Skeletal muscle satellite cell (primary cell): ENCODE results near the gene HAGH.

Source experiments
- H3K27me3 ChIP-seq: 2 replicates; pipeline ENCODE4 v1.7.0; 2013; ENCODE audit warnings: low read length; ENCODE audit not compliant: control insufficient read depth, insufficient read depth
- H3K36me3 ChIP-seq: 2 replicates; pipeline ENCODE4 v1.7.0; 2013; ENCODE audit warnings: mild to moderate bottlenecking, control low read depth, low read length; ENCODE audit not compliant: insufficient read depth
- H3K4me1 ChIP-seq: 2 replicates; pipeline ENCODE4 v1.7.0; 2013; ENCODE audit warnings: low read length; ENCODE audit not compliant: control insufficient read depth, insufficient read depth
- H3K4me2 ChIP-seq: 2 replicates; pipeline ENCODE4 v1.7.0; 2013; ENCODE audit warnings: mild to moderate bottlenecking, low read length
- H3K4me3 ChIP-seq: 2 replicates; pipeline ENCODE4 v1.7.0; 2013; ENCODE audit warnings: low read length
- H3K9ac ChIP-seq: 2 replicates; pipeline ENCODE4 v1.7.0; 2013; ENCODE audit warnings: mild to moderate bottlenecking, low read depth, low read length, moderate library complexity
- H3K9me3 ChIP-seq: replicated peaks from 2 replicates; pipeline ENCODE4 v1.7.0; 2013; ENCODE audit warnings: mild to moderate bottlenecking, control low read depth, low read length

The HAGH gene

DNA sequence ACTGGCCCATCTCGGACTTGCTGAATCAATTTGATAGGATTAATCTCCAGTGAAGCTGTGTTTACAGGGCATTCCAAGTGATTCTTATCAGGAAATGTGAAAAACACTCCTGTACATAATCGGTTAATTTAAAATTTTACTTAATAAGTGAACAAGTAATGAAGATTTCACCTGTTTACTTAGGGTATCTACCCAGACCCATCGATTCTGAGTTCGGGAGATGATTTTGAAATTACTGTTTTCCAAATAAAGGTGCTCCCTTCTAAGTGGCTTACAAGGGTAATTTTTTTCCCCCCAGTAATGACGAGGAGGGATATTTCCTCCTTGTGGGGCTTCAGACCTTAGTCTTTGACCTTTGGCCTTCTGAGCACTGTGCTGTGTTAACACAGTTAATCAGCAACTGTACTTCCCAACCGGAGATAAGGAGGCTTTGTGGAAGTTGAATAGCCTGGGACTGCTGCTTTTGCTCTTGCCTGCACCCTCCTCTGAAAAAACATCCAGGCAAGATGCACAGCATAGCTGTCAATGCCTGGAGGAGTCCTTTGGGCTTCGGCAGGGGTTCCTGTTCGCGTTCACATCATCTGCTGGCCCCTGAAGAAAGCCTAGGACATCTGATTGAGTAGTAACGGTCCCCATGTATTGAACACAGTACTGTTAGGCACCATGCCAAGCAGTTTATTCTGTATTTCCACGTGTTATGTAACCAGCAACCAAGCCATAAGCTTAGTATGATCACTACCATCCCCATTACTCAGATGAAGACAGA lies 2.2 kb upstream of the HAGH start:
- no peak overlapping the region for H3K9ac ChIP-seq
- H3K9me3 ChIP-seq: no peaks in the 10 kb centered on the region
- peak overlapping the region; percentile 88 for H3K4me2 ChIP-seq
- peaks cover 19% of the 10 kb centered on the region for H3K4me1 ChIP-seq
- peak overlapping the region; percentile 86 for H3K4me3 ChIP-seq
- peaks cover 3% of the 10 kb centered on the region for H3K36me3 ChIP-seq
- no peaks in the 10 kb centered on the region for H3K27me3 ChIP-seq

DNA sequence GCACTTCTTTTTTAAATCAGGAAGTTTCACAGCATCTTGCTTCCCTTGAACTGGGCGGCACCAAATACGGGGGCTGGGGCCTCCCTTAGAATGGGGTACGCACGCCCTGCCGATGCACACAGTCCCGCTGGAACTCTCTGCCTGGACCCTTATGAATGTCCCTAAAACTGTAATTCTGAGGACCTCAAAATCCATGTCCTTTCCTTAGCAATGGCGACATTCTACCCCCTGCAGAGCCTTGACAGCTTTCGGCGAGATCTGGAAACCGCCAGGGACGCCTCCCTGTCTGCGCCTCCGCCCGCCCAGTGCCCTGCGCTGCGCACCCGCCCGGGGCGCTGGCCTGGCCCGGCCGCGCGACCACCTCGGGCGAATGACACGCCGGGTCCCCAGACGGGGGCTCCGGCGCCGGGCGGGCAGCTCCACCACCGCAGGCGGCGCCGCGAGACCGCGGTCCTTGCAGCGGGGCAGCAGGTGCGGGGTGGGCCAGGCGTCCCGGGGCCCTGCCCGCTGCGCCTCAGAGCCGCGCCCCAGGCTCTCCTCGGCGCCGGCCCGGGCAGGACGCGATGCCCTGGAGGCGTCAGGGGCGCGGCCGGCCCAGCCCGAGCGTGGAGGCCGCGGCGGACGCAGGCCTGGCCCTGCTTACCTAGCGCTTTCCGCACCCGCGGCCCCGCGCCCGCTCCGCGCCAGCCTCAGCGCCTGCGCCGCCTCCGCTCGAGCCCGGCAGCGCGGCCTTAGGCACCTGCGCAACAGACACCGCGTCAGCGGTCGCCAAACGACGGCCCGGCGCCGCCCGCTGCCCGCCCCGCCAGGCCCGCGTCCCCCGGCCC lies 548 bp downstream of the HAGH start:
- peak overlapping the region; percentile 88 for H3K4me2 ChIP-seq
- H3K9ac ChIP-seq: peak overlapping the region; percentile 78
- H3K36me3 ChIP-seq: peaks cover 3% of the 10 kb centered on the region
- peaks cover 19% of the 10 kb centered on the region for H3K4me1 ChIP-seq
- H3K9me3 ChIP-seq: no peaks in the 10 kb centered on the region
- H3K27me3 ChIP-seq: no peaks in the 10 kb centered on the region
- H3K4me3 ChIP-seq: peak overlapping the region; percentile 86

DNA sequence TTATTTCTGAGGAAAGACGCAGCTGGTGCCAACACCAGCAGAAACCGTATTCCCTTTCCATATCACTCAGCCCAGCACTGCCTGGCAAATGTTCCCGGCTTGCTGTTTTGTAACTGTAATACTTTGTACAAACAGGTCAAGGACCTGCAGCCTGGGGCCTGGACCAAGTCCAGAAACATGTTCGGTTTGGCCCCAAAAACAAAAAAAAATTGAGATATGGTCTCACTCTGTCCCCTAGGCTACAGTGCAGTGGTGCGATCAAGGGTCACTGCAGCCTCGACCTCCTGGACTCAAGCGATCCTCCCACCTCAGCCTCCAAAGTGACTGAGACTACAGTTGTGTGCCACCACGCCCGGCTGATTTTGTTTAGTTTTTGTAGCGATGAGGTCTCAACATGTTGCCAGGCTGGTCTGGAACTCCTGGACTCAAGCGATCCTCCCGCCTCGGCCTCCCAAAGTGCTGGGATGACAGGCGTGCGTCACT lies 1.2 kb downstream of the HAGH start:
- Histone ChIP-seq H3K36me3 (peaks cover 3% of the 10 kb centered on the region), H3K27me3 (no peaks in the 10 kb centered on the region), H3K9me3 (no peaks in the 10 kb centered on the region), H3K4me1 (peaks cover 19% of the 10 kb centered on the region), H3K9ac (peak overlapping the region; percentile 78), H3K4me2 (peak overlapping the region; percentile 88), H3K4me3 (peak overlapping the region; percentile 86)

DNA sequence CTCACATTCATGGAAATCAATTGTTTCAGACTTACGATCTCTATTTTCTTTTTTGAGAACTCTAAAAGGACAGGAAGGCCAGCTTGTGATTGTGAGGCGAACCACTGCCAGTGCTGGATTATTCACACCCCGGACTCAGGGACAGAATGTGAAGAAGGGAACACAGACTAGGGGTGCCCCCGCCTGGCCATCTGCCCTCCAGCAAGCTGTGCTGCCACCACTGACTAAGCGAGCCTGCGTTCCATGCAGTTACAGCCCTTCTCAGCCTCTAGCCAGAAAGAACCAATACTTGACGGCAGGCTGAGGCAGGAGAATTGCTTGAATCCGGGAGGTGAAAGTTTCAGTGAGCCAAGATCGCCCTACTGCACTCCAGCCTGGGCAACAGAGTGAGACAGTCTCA lies 2.8 kb downstream of the HAGH start:
- no peaks in the 10 kb centered on the region for H3K27me3 ChIP-seq
- peak overlapping the region; percentile 10 for H3K4me2 ChIP-seq
- H3K4me1 ChIP-seq: peaks cover 12% of the 10 kb centered on the region
- no peaks in the 10 kb centered on the region for H3K36me3 ChIP-seq
- no peak overlapping the region for H3K9ac ChIP-seq
- H3K9me3 ChIP-seq: no peaks in the 10 kb centered on the region
- no peak overlapping the region for H3K4me3 ChIP-seq

DNA sequence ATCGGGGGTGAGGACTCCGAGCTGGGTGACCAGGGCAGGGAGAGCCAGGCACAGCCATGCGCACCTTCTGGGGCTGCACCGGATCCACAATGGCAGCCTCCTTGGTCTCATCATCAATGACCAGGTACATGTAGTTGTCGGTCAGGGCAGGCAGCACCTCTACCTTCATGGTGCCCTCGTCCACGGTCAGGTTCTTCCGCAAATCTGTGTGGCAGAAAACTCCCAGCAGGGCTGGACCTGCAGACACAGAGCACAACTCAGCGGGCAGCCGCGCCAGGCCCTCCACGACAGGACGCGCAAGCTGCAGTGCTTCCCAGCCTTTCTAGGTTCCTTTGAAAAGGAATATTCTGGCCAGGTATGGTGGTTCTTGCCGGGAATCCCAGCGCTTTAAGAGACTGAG lies 3.8 kb downstream of the HAGH start:
- Histone ChIP-seq H3K4me3 (no peak overlapping the region), H3K9me3 (no peaks in the 10 kb centered on the region), H3K4me2 (no peak overlapping the region), H3K9ac (no peak overlapping the region), H3K36me3 (peaks cover 4% of the 10 kb centered on the region), H3K27me3 (no peaks in the 10 kb centered on the region), H3K4me1 (peaks cover 6% of the 10 kb centered on the region)

DNA sequence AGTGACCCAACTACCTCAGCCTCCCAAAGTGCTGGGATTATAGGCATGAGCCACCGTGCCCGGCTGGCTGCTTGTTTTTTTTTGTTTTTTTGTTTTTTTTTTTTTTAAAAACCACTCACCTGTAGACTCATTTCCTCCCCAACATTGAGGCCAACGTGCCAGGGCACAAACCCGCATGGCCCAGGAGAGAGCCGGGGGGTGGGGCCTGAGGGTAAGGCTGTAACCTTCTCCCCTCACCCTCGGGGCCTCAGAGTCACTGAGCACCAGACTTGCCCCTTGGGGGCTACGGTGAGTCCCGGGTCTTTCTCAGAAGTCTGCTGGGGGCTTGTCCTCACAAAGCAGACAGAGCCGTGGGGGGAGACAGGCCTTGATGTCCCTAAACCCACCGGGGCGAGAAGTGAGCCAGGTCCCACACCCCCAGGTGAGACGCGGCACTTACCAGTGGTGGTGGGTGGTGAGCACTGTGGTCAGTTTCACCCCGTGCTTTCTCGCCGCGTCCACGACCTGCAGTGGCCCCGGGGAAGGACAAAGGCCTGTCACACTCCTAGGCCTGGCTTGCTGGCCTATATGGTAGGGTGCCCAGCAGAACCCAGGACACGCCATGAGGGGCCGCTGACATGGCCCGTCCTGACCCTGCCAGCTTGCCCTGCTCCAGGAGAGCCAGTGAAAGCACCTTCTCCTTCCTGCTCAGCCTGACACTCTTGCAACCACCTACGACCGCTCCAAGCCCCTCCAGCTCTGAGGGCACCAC lies 4.6 kb downstream of the HAGH start:
- H3K9ac ChIP-seq: no peak overlapping the region
- no peaks in the 10 kb centered on the region for H3K27me3 ChIP-seq
- H3K4me3 ChIP-seq: no peak overlapping the region
- H3K4me1 ChIP-seq: peaks cover 6% of the 10 kb centered on the region
- no peak overlapping the region for H3K4me2 ChIP-seq
- H3K9me3 ChIP-seq: no peaks in the 10 kb centered on the region
- peaks cover 5% of the 10 kb centered on the region for H3K36me3 ChIP-seq

DNA sequence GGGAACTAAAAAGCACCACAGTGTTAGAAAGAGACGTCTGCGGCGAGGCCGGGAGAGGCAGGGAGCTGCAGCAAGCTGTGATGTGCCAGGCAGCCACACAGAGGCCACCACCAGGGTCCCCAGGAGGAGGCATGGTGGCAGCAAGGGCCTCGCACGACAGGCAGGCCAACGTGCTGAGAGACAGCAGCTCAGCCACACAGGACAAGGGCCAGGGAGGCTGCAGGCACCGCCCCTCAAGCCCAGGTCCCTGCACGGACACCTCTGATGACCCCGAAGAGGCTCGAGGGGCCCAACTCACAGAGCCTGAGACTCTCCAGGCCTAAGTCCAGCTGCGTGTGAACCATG lies 5.7 kb downstream of the HAGH start:
- no peaks in the 10 kb centered on the region for H3K9me3 ChIP-seq
- H3K9ac ChIP-seq: no peak overlapping the region
- H3K36me3 ChIP-seq: peaks cover 12% of the 10 kb centered on the region
- no peaks in the 10 kb centered on the region for H3K27me3 ChIP-seq
- peaks cover 5% of the 10 kb centered on the region for H3K4me1 ChIP-seq
- H3K4me2 ChIP-seq: no peak overlapping the region
- H3K4me3 ChIP-seq: no peak overlapping the region

DNA sequence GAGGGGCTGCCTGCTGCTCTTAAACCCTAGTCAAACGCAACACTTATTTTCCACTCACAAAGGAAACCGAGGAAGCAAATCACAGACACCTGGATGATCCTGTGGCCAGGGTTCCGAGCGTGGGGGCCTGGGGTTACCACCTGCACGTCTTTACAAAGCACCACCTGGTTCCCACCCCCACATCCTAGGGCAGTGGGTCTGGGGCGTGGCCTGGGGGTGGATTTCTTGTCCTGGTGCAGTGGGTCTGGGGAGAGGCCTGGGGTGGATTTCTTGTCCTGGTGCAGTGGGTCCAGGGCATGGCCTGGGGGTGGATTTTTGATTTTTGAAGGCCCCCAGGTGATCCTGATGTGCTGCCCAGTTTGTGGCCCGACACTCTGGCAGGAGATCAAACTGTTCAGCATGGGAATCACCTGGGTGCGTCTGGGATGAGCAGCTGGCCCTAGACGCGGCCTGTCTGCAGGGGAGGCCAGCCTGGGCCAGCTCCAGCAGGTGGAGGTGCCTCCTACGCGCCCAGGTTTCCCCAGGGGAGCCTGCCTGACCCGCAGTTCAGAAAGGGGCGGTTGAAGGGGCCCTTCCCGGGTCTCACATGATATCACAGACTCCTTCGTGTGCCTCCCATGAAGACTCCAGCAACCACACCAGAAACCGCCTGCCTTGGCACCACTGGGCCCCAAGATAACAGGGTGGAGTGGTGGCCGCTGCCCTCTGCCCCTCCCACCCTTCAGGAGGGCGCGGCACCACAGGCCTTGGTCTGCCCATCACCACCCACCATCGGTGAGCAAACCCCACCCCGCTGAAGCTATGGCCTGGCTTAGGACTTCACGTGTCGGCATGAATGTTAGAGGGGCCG lies 6.3 kb downstream of the HAGH start:
- H3K36me3 ChIP-seq: peaks cover 12% of the 10 kb centered on the region
- H3K9me3 ChIP-seq: no peaks in the 10 kb centered on the region
- no peak overlapping the region for H3K4me3 ChIP-seq
- H3K27me3 ChIP-seq: no peaks in the 10 kb centered on the region
- H3K4me1 ChIP-seq: no peaks in the 10 kb centered on the region
- no peak overlapping the region for H3K9ac ChIP-seq
- H3K4me2 ChIP-seq: no peak overlapping the region

DNA sequence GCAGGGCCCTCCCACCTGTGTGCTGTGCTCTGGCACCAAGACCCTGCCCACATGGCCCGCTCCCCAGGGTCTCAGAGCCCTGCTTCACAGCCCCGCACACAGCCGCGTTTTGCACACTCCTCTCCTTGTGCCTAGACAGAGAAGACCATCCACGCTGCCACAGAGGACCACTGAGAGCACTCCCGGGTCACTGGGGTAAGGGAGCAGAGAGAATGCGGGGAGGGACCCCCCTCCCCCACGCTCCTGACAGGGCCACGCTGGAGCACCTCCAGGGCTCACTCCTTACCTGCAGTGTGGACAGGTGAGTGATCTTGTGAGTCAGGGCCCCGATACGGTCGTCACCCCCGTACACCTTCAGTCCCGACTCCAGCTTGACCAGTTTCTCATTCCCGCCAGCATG lies 7.0 kb downstream of the HAGH start:
- no peak overlapping the region for H3K4me3 ChIP-seq
- no peaks in the 10 kb centered on the region for H3K27me3 ChIP-seq
- H3K4me2 ChIP-seq: no peak overlapping the region
- H3K36me3 ChIP-seq: peaks cover 12% of the 10 kb centered on the region
- no peaks in the 10 kb centered on the region for H3K9me3 ChIP-seq
- no peaks in the 10 kb centered on the region for H3K4me1 ChIP-seq
- H3K9ac ChIP-seq: no peak overlapping the region

DNA sequence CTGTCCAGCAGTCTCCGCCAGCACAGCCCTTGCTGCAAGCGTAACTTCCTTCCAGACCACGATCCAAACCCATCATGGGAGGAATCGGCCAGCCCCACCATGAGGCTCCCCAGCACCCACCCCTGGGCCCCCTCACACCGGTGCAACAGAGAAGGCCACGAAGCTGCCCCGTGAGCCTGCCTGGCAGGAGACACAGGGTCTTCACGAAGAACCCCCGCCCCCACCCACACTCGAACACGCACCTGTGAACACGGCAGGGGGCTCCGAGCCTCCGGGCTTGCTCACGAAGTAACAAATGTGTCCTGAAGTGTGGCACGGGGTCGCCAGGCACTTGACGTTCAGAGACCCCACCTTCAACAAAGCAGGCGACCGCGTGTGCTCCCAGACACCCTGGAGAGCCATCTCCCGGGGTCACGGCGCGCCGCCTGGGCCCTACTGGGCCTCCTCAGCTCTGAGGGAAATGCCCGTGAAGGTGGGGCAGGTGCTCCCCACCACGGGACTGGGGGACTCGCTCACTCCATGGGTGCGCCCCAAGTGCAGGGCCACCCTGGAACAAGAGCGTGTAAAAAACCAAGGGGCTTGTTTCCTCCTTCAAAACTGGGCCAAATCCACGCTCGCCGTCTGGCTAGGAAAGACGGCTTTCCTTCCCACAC lies 7.6 kb downstream of the HAGH start:
- Histone ChIP-seq H3K9me3 (no peaks in the 10 kb centered on the region), H3K36me3 (peaks cover 12% of the 10 kb centered on the region), H3K27me3 (no peaks in the 10 kb centered on the region), H3K9ac (no peak overlapping the region), H3K4me1 (no peaks in the 10 kb centered on the region), H3K4me3 (no peak overlapping the region), H3K4me2 (no peak overlapping the region)
